Measurements from ENCODE around the gene CHRD.

CHRD gene

GRCh38 chr3:184359610-184360009, 20.2 kb upstream of the CHRD start:
- TF ChIP-seq CTCF (IDR thresholded peaks at IDR 0.05): no peak
- TF ChIP-seq ZFX (IDR thresholded peaks at IDR 0.05; ENCODE audit: borderline replicate concordance): no peak
- H3K27ac ChIP-seq: no peak overlapping the region

GRCh38 chr3:184360070-184360928, 19.6 kb upstream of the CHRD start:
- no peak for TF ChIP-seq ZFX (IDR thresholded peaks at IDR 0.05; ENCODE audit: borderline replicate concordance)
- no peak for TF ChIP-seq CTCF (IDR thresholded peaks at IDR 0.05)
- peak overlapping the region; percentile 99 for H3K27ac ChIP-seq

- TF ChIP-seq CTCF (IDR thresholded peaks at IDR 0.05): no peak
- TF ChIP-seq ZFX (IDR thresholded peaks at IDR 0.05; ENCODE audit: borderline replicate concordance): no peak
- peak overlapping the region; percentile 99 for H3K27ac ChIP-seq
These were observed 18.8 kb upstream of the CHRD start for GRCh38 chr3:184360929-184361531.

- TF ChIP-seq CTCF (IDR thresholded peaks at IDR 0.05): no peak
- TF ChIP-seq ZFX (IDR thresholded peaks at IDR 0.05; ENCODE audit: borderline replicate concordance): no peak
These were observed 18.3 kb upstream of the CHRD start, which contains the start of the genes CLCN2 and POLR2H for GRCh38 chr3:184361532-184361931. Gene CLCN2, minus strand, starts transcription at chr3:184361605. Its CDS starts 126 bp downstream, at chr3:184361479. Gene POLR2H, plus strand, starts transcription at chr3:184361710. Its CDS starts 1,783 bp downstream, at chr3:184363493.

GRCh38 chr3:184361932-184362667, 17.8 kb upstream of the CHRD start:
- H3K27ac ChIP-seq: peak overlapping the region; percentile 99
- TF ChIP-seq CTCF (IDR thresholded peaks at IDR 0.05) (no peak), ZFX (IDR thresholded peaks at IDR 0.05; ENCODE audit: borderline replicate concordance) (no peak)

More at GRCh38 chr3:184361532-184361931, 18.3 kb upstream of the CHRD start, which contains the start of the genes CLCN2 and POLR2H:
- H3K27ac ChIP-seq: peak within 1 kb of the TSS; percentile 99

- H3K27ac ChIP-seq: peak overlapping the region; percentile 99
- TF ChIP-seq ZFX (IDR thresholded peaks at IDR 0.05; ENCODE audit: borderline replicate concordance): no peak
- TF ChIP-seq CTCF (IDR thresholded peaks at IDR 0.05): peak; percentile 70
These were observed 16.9 kb upstream of the CHRD start for GRCh38 chr3:184362668-184363546.
